Measurements from ENCODE around the gene APOBEC3F.
"Not testable (repeated sequence)": the region's sequence is repeated elsewhere in the genome, so short reads cannot be mapped to it uniquely, and the experiment has no call there.

Gene APOBEC3F

DNA sequence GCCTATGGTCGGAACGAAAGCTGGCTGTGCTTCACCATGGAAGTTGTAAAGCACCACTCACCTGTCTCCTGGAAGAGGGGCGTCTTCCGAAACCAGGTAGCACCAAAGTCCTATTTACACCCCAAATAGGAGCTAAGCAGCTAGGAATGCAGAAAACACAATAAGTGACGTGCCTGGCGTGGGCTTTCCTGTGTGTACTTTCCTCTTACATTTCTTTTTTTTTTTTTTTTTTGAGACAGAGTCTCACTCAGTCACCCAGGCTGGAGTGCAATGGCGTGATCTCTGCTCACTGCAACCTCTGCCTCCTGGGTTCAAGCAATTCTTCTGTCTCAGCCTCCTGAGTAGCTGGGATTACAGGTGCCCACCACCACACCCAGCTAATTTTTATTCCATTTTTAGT is 8.8 kb downstream of the APOBEC3F start:
- not testable (repeated sequence) for H3K27ac ChIP-seq (ENCODE audit: low read depth, low read length); H3K4me2 ChIP-seq (ENCODE audit: low read depth, low read length, poor library complexity, severe bottlenecking); H3K36me3 ChIP-seq (ENCODE audit: low read length); H2AFZ ChIP-seq (ENCODE audit: low read depth, low read length, severe bottlenecking); H3K79me2 ChIP-seq (ENCODE audit: insufficient read depth, low read length); H3K9me2 ChIP-seq (replicated peaks; ENCODE audit: insufficient read depth, low read length); H3F3A ChIP-seq (ENCODE audit: insufficient read depth); H3K27me3 ChIP-seq (ENCODE audit: low read length); H3K9ac ChIP-seq (ENCODE audit: low read length); H3K4me3 ChIP-seq (ENCODE audit: insufficient read depth, low read length, poor library complexity, severe bottlenecking); H3K9me3 ChIP-seq (ENCODE audit: insufficient read depth, low read length); H4K20me1 ChIP-seq (ENCODE audit: low read depth, low read length)

- H2AFZ ChIP-seq (ENCODE audit: low read depth, low read length, severe bottlenecking); H3K9ac ChIP-seq (ENCODE audit: low read length); H3K4me2 ChIP-seq (ENCODE audit: low read depth, low read length, poor library complexity, severe bottlenecking); H3K27me3 ChIP-seq (ENCODE audit: low read length); H3K9me3 ChIP-seq (ENCODE audit: insufficient read depth, low read length); H3K9me2 ChIP-seq (replicated peaks; ENCODE audit: insufficient read depth, low read length); H3K36me3 ChIP-seq (ENCODE audit: low read length); H3F3A ChIP-seq (ENCODE audit: insufficient read depth); H4K20me1 ChIP-seq (ENCODE audit: low read depth, low read length); H3K79me2 ChIP-seq (ENCODE audit: insufficient read depth, low read length); H3K4me3 ChIP-seq (ENCODE audit: insufficient read depth, low read length, poor library complexity, severe bottlenecking); H3K27ac ChIP-seq (ENCODE audit: low read depth, low read length): not testable (repeated sequence)
Measured at GRCh38 chr22:39051844-39052495, 11.3 kb downstream of the APOBEC3F start.

DNA sequence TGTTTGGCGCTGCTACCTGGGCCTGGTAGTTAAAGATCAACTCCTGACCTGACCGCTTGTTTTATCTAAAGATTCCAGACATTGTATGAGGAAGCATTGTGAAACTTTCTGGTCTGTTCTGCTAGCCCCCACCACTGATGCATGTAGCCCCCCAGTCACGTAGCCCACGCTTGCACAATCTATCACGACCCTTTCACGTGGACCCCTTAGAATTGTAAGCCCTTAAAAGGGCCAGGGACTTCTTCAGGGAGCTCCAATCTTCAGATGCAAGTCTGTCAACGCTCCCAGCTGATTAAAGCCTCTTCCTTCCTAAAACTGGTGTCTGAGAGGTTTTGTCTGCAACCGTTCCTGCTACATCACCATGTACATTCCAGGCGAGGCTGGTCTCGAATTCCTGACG is 15.0 kb downstream of the APOBEC3F start:
- Histone ChIP-seq H3K36me3 (ENCODE audit: low read length) (no peaks in the 10 kb centered on the region), H3K4me3 (ENCODE audit: insufficient read depth, low read length, poor library complexity, severe bottlenecking) (no peak overlapping the region), H3F3A (ENCODE audit: insufficient read depth) (no peaks in the 10 kb centered on the region; the same call in 1 of the 2 replicates), H3K27me3 (ENCODE audit: low read length) (no peaks in the 10 kb centered on the region), H3K9me3 (ENCODE audit: insufficient read depth, low read length) (no peaks in the 10 kb centered on the region), H3K4me2 (ENCODE audit: low read depth, low read length, poor library complexity, severe bottlenecking) (no peak overlapping the region), H3K27ac (ENCODE audit: low read depth, low read length) (no peak overlapping the region), H3K79me2 (ENCODE audit: insufficient read depth, low read length) (no peaks in the 10 kb centered on the region), H3K9ac (ENCODE audit: low read length) (no peak overlapping the region), H3K9me2 (replicated peaks; ENCODE audit: insufficient read depth, low read length) (no peaks in the 10 kb centered on the region), H4K20me1 (ENCODE audit: low read depth, low read length) (no peaks in the 10 kb centered on the region), H2AFZ (ENCODE audit: low read depth, low read length, severe bottlenecking) (no peak overlapping the region)
- TF ChIP-seq CTCF (IDR thresholded peaks at IDR 0.05; ENCODE audit: insufficient read depth, low read length, poor library complexity, severe bottlenecking): no peak
- no peak for TF ChIP-seq EZH2phosphoT487 (conservative IDR thresholded peaks at IDR 0.05; ENCODE audit: low read length)

GRCh38 chr22:39061290-39061689 is 20.6 kb downstream of the APOBEC3F start:
- not testable (repeated sequence) for H3K4me3 ChIP-seq (ENCODE audit: insufficient read depth, low read length, poor library complexity, severe bottlenecking)

DNA sequence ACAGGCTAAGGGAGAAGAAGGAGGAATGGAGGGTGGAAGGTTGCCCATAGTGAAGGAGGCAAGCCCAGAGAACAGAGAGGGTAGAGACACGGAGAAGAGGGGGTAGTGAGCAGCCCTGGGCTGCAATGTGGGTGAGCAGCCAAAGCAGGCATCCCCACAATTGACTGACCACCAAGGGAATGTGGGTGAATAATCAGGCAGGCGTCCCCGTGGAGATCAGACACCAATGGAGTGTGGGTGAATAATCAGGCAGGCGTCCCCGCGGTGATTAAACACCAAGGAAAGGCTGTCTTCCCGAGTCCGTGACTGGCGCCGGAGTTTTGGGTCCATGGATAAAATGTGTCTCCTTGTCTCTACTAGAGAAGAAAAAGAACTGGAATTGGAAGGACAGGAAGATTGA is 21.3 kb downstream of the APOBEC3F start:
- H2AFZ ChIP-seq (ENCODE audit: low read depth, low read length, severe bottlenecking); H3K4me2 ChIP-seq (ENCODE audit: low read depth, low read length, poor library complexity, severe bottlenecking); H3K79me2 ChIP-seq (ENCODE audit: insufficient read depth, low read length); H3K27me3 ChIP-seq (ENCODE audit: low read length); H3K36me3 ChIP-seq (ENCODE audit: low read length); H3K4me3 ChIP-seq (ENCODE audit: insufficient read depth, low read length, poor library complexity, severe bottlenecking); H3K9me2 ChIP-seq (replicated peaks; ENCODE audit: insufficient read depth, low read length); H3K9ac ChIP-seq (ENCODE audit: low read length); H4K20me1 ChIP-seq (ENCODE audit: low read depth, low read length); H3K9me3 ChIP-seq (ENCODE audit: insufficient read depth, low read length): not testable (repeated sequence)
- peaks cover 31% of the 10 kb centered on the region for H3F3A ChIP-seq (ENCODE audit: insufficient read depth)
- H3K27ac ChIP-seq (ENCODE audit: low read depth, low read length): 0 out of 2 replicates have a peak overlapping the region, but pooled peaks have one; percentile 26

More at GRCh38 chr22:39061290-39061689, 20.6 kb downstream of the APOBEC3F start:
- not testable (repeated sequence) for H3K36me3 ChIP-seq (ENCODE audit: low read length); H3K4me2 ChIP-seq (ENCODE audit: low read depth, low read length, poor library complexity, severe bottlenecking); H3K27me3 ChIP-seq (ENCODE audit: low read length); H3K9me3 ChIP-seq (ENCODE audit: insufficient read depth, low read length); H2AFZ ChIP-seq (ENCODE audit: low read depth, low read length, severe bottlenecking); H3K79me2 ChIP-seq (ENCODE audit: insufficient read depth, low read length); H4K20me1 ChIP-seq (ENCODE audit: low read depth, low read length); H3K9me2 ChIP-seq (replicated peaks; ENCODE audit: insufficient read depth, low read length)
- 0 out of 2 replicates have a peak overlapping the region, but pooled peaks have one; percentile 26 for H3K27ac ChIP-seq (ENCODE audit: low read depth, low read length)
- peaks cover 24% of the 10 kb centered on the region for H3F3A ChIP-seq (ENCODE audit: insufficient read depth)
- H3K9ac ChIP-seq (ENCODE audit: low read length): peak overlapping the region; percentile 21; the same call in 1 of the 2 replicates

GRCh38 chr22:39063904-39064303 is 23.2 kb downstream of the APOBEC3F start:
- Histone ChIP-seq H3K27ac (ENCODE audit: low read depth, low read length) (peak overlapping the region; percentile 99), H3K9ac (ENCODE audit: low read length) (peak overlapping the region; percentile 36), H3F3A (ENCODE audit: insufficient read depth) (peaks cover 50% of the 10 kb centered on the region), H3K4me2 (ENCODE audit: low read depth, low read length, poor library complexity, severe bottlenecking) (peak overlapping the region; percentile 32), H3K79me2 (ENCODE audit: insufficient read depth, low read length) (peaks cover 19% of the 10 kb centered on the region)
- not testable (repeated sequence) for H3K9me2 ChIP-seq (replicated peaks; ENCODE audit: insufficient read depth, low read length); H3K4me3 ChIP-seq (ENCODE audit: insufficient read depth, low read length, poor library complexity, severe bottlenecking); H3K27me3 ChIP-seq (ENCODE audit: low read length); H4K20me1 ChIP-seq (ENCODE audit: low read depth, low read length); H3K36me3 ChIP-seq (ENCODE audit: low read length); H3K9me3 ChIP-seq (ENCODE audit: insufficient read depth, low read length); H2AFZ ChIP-seq (ENCODE audit: low read depth, low read length, severe bottlenecking)

DNA sequence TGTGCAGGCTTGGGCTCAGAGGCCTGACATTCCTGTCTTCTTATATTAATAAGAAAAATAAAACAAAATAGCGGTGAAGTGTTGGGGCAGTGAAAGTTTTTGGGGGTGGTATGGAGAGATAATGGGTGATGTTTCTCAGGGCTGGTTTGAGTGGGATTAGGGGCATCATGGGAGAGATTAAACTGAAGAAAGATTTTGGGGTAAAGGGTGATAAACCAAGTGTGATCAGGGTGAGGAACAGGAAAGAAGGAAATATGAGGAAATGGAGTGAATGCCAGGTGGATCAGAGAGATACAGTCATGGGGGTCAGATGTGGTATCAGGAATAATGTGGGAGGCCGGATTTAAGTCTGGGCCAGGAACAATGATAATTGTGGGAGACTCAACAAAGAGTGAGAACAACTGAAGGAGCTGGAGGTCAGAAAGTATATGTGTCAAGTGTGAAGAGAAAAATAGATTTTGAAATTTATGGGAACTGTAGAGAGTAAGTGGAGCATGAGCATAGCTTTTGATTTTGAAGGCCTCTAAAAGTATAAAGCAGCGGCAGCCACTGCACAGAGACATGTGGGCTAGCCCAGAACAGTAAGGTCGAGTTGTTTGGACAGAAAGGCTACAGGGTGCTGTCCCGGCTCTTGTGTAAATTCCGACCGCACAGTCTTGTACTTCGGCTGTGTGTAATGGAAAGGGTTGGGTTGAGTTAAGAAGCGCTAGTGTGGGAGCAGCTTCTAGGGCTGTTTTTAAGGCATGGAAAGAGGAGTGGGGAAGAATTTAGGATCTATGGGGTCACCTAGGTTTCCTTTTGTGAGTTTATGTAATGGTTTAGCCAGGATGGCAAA is 26.0 kb downstream of the APOBEC3F start:
- Histone ChIP-seq H3K4me3 (ENCODE audit: insufficient read depth, low read length, poor library complexity, severe bottlenecking) (peak overlapping the region; percentile 53), H3F3A (ENCODE audit: insufficient read depth) (peaks cover 77% of the 10 kb centered on the region), H3K27ac (ENCODE audit: low read depth, low read length) (peak overlapping the region; percentile 99), H3K4me2 (ENCODE audit: low read depth, low read length, poor library complexity, severe bottlenecking) (peak overlapping the region; percentile 79), H3K79me2 (ENCODE audit: insufficient read depth, low read length) (peaks cover 19% of the 10 kb centered on the region), H3K9ac (ENCODE audit: low read length) (peak overlapping the region; percentile 74)
- H4K20me1 ChIP-seq (ENCODE audit: low read depth, low read length); H3K9me2 ChIP-seq (replicated peaks; ENCODE audit: insufficient read depth, low read length); H3K27me3 ChIP-seq (ENCODE audit: low read length); H2AFZ ChIP-seq (ENCODE audit: low read depth, low read length, severe bottlenecking); H3K36me3 ChIP-seq (ENCODE audit: low read length); H3K9me3 ChIP-seq (ENCODE audit: insufficient read depth, low read length): not testable (repeated sequence)
